Measurements from ENCODE around the gene DDX10.

The DDX10 gene

GRCh38 chr11:108915666-108916065, 250.8 kb downstream of the DDX10 start:
- no peak for DNase-seq

- DNase-seq, result no peak
These were observed 251.4 kb downstream of the DDX10 start for GRCh38 chr11:108916290-108916689.

- DNase-seq, result no peak
These were observed 252.1 kb downstream of the DDX10 start for GRCh38 chr11:108916935-108917334.

GRCh38 chr11:108921211-108921610, 256.3 kb downstream of the DDX10 start:
- DNase-seq, result no peak

- no peak for DNase-seq
These were observed 257.4 kb downstream of the DDX10 start for GRCh38 chr11:108922241-108922640.

GRCh38 chr11:108923413-108923812, 258.5 kb downstream of the DDX10 start:
- no peak for DNase-seq

- DNase-seq, result no peak
These were observed 261.4 kb downstream of the DDX10 start for GRCh38 chr11:108926171-108926840.

- no peak for DNase-seq
These were observed 262.1 kb downstream of the DDX10 start for GRCh38 chr11:108926841-108927577.

GRCh38 chr11:108927791-108928545, 263.1 kb downstream of the DDX10 start:
- DNase-seq, result no peak

GRCh38 chr11:108929241-108929640, 264.4 kb downstream of the DDX10 start:
- no peak for DNase-seq

GRCh38 chr11:108931168-108931567, 266.3 kb downstream of the DDX10 start:
- no peak for DNase-seq

GRCh38 chr11:108933630-108934029, 268.8 kb downstream of the DDX10 start:
- no peak for DNase-seq

- no peak for DNase-seq
These were observed 269.4 kb downstream of the DDX10 start for GRCh38 chr11:108934289-108934688.

- DNase-seq, result no peak
These were observed 269.8 kb downstream of the DDX10 start for GRCh38 chr11:108934696-108935095.

- no peak for DNase-seq
These were observed 272.9 kb downstream of the DDX10 start for GRCh38 chr11:108937746-108938145.

GRCh38 chr11:108938604-108939003, 273.7 kb downstream of the DDX10 start:
- DNase-seq, result no peak

GRCh38 chr11:108939135-108939534, 274.3 kb downstream of the DDX10 start:
- DNase-seq, result no peak

GRCh38 chr11:108943853-108944252, 279.0 kb downstream of the DDX10 start:
- DNase-seq, result no peak

- DNase-seq, result no peak
These were observed 279.8 kb downstream of the DDX10 start for GRCh38 chr11:108944471-108945178.

GRCh38 chr11:108945341-108945740, 280.5 kb downstream of the DDX10 start:
- no peak for DNase-seq

GRCh38 chr11:108947654-108948570, 283.0 kb downstream of the DDX10 start:
- DNase-seq, result no peak

Measured in CD4-positive, alpha-beta T cell treated with Interleukin-17A for 1 hour (primary cell).